Loucy (cell line): ENCODE results near the gene ANO10.

Source experiments
- H2AFZ ChIP-seq: fragments of 200-600 bp; sonication (generic); 2 replicates; pipeline ENCODE4 v1.6.0; 2016; ENCODE audit warnings: antibody characterized with exemption, mild to moderate bottlenecking, low read length, moderate library complexity
- H3F3A ChIP-seq: fragments of 200-600 bp; 2 replicates; pipeline ENCODE4 v1.6.0; 2016; ENCODE audit warnings: antibody characterized with exemption, low read depth, mild to moderate bottlenecking
- H3K27me3 ChIP-seq: fragments of 200-600 bp; sonication (generic); 2 replicates; pipeline ENCODE4 v1.6.1; 2014; ENCODE audit warnings: low read length, mild to moderate bottlenecking; ENCODE audit not compliant: insufficient read depth, poor library complexity, severe bottlenecking
- H3K36me3 ChIP-seq: fragments of 200-600 bp; sonication (generic); 2 replicates; pipeline ENCODE4 v1.6.1; 2016; ENCODE audit warnings: low read length; ENCODE audit not compliant: insufficient read depth
- H3K4me1 ChIP-seq: fragments of 200-600 bp; sonication (generic); 2 replicates; pipeline ENCODE4 v1.5.1; 2014; ENCODE audit warnings: low read length, mild to moderate bottlenecking; ENCODE audit not compliant: insufficient read depth, poor library complexity, severe bottlenecking
- H3K4me2 ChIP-seq: fragments of 200-600 bp; sonication (generic); 2 replicates; pipeline ENCODE4 v1.6.0; 2014; ENCODE audit warnings: antibody characterized with exemption, low read length, low read depth, mild to moderate bottlenecking; ENCODE audit not compliant: poor library complexity, severe bottlenecking
- H3K4me3 ChIP-seq: fragments of 200-600 bp; sonication (generic); 2 replicates; pipeline ENCODE4 v1.5.1; 2014; ENCODE audit warnings: low read length, mild to moderate bottlenecking, mixed read lengths; ENCODE audit not compliant: poor library complexity, severe bottlenecking
- H3K79me2 ChIP-seq: fragments of 200-600 bp; sonication (generic); 2 replicates; pipeline ENCODE4 v1.6.1; 2014; ENCODE audit warnings: low read length; ENCODE audit not compliant: insufficient read depth
- H3K9ac ChIP-seq: fragments of 200-600 bp; sonication (generic); 2 replicates; pipeline ENCODE4 v1.6.0; 2014; ENCODE audit warnings: mild to moderate bottlenecking, low read depth, low read length, moderate library complexity; ENCODE audit not compliant: poor library complexity, severe bottlenecking
- H3K9me2 ChIP-seq: fragments of 200-600 bp; sonication (generic); replicated peaks from 2 replicates; pipeline ENCODE4 v1.6.1; 2016; ENCODE audit warnings: low read depth, low read length, mixed read lengths
- H3K9me3 ChIP-seq: fragments of 200-600 bp; sonication (generic); 2 replicates; pipeline ENCODE4 v1.6.1; 2014; ENCODE audit warnings: mild to moderate bottlenecking, antibody characterized with exemption, low read length, low read depth; ENCODE audit not compliant: insufficient read depth
- H4K20me1 ChIP-seq: fragments of 200-600 bp; sonication (generic); 2 replicates; pipeline ENCODE4 v1.6.0; 2014; ENCODE audit warnings: antibody characterized with exemption, low read length, mild to moderate bottlenecking; ENCODE audit not compliant: insufficient read depth, poor library complexity, severe bottlenecking
- EZH2phosphoT487 ChIP-seq: fragments of 200-600 bp; IDR thresholded peaks from 2 replicates; pipeline ENCODE4 v1.6.1; 2018; ENCODE audit warnings: antibody characterized with exemption, mild to moderate bottlenecking, moderate library complexity, borderline replicate concordance
- TF ChIP-seq, protein P1 (sequence below): fragments of 200-600 bp; sonication (generic); conservative IDR thresholded peaks from 2 replicates; pipeline ENCODE4 v1.5.1; 2014; ENCODE audit warnings: mild to moderate bottlenecking, antibody characterized with exemption, low read length

The ANO10 gene

DNA sequence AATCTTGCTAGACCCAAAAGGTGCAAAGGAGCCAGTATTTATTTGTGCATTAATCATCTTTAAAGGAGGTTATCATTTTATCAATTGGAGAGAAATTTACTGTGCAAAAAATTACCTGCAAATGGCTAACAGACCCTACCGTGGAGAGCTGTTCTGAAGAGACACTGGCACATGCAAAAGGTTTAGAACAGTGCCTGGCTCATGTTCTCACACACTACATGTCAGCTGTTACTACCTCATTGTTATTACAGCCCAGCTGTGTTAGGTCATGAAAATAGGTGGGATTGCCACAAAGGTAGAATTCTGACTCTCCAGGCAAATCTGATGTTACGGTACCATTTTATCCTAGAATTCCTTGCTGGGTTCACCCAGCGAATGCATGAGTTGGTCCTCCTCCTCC is 198.2 kb downstream of the ANO10 start:
- Histone ChIP-seq H2AFZ (no peak overlapping the region), H3K36me3 (no peaks in the 10 kb centered on the region), H3K27me3 (no peaks in the 10 kb centered on the region), H3K79me2 (no peaks in the 10 kb centered on the region), H3K9me3 (0 out of 2 replicates have a peak, but pooled peaks cover 4% of the 10 kb centered on the region), H4K20me1 (no peaks in the 10 kb centered on the region), H3K4me1 (no peaks in the 10 kb centered on the region), H3K4me3 (no peak overlapping the region), H3K9ac (no peak overlapping the region), H3F3A (no peaks in the 10 kb centered on the region), H3K4me2 (no peak overlapping the region), H3K9me2 (no peaks in the 10 kb centered on the region)
- TF ChIP-seq, protein P1, sequence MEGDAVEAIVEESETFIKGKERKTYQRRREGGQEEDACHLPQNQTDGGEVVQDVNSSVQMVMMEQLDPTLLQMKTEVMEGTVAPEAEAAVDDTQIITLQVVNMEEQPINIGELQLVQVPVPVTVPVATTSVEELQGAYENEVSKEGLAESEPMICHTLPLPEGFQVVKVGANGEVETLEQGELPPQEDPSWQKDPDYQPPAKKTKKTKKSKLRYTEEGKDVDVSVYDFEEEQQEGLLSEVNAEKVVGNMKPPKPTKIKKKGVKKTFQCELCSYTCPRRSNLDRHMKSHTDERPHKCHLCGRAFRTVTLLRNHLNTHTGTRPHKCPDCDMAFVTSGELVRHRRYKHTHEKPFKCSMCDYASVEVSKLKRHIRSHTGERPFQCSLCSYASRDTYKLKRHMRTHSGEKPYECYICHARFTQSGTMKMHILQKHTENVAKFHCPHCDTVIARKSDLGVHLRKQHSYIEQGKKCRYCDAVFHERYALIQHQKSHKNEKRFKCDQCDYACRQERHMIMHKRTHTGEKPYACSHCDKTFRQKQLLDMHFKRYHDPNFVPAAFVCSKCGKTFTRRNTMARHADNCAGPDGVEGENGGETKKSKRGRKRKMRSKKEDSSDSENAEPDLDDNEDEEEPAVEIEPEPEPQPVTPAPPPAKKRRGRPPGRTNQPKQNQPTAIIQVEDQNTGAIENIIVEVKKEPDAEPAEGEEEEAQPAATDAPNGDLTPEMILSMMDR: no peak
- TF ChIP-seq EZH2phosphoT487: no peak

DNA sequence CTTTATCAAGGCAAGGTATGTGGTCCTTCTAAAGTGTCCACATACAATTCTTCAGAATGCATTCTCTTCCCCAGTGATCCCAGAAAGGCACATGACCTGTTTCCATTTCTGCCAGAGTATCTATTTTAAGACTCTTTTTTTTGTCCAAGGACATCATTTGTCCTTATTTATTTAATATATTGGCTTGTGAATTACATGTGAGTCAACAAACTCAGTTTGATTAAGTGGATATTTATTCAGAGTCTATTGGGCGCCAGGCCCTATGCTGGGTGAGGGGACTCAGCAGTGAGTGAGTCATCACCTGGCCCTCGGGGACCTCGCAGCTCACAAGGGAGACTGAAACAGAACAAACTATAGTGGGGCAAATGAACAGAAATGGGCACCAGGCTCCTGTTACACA is 198.7 kb downstream of the ANO10 start:
- no peaks in the 10 kb centered on the region for H4K20me1 ChIP-seq
- H3K27me3 ChIP-seq: no peaks in the 10 kb centered on the region
- no peak overlapping the region for H3K4me2 ChIP-seq
- H3K36me3 ChIP-seq: no peaks in the 10 kb centered on the region
- H3K9me3 ChIP-seq: 0 out of 2 replicates have a peak, but pooled peaks cover 4% of the 10 kb centered on the region
- H2AFZ ChIP-seq: no peak overlapping the region
- H3F3A ChIP-seq: no peaks in the 10 kb centered on the region
- no peak overlapping the region for H3K4me3 ChIP-seq
- TF ChIP-seq, protein P1: no peak
- TF ChIP-seq EZH2phosphoT487: no peak
- H3K79me2 ChIP-seq: no peaks in the 10 kb centered on the region
- H3K4me1 ChIP-seq: no peaks in the 10 kb centered on the region
- H3K9ac ChIP-seq: no peak overlapping the region
- no peaks in the 10 kb centered on the region for H3K9me2 ChIP-seq

DNA sequence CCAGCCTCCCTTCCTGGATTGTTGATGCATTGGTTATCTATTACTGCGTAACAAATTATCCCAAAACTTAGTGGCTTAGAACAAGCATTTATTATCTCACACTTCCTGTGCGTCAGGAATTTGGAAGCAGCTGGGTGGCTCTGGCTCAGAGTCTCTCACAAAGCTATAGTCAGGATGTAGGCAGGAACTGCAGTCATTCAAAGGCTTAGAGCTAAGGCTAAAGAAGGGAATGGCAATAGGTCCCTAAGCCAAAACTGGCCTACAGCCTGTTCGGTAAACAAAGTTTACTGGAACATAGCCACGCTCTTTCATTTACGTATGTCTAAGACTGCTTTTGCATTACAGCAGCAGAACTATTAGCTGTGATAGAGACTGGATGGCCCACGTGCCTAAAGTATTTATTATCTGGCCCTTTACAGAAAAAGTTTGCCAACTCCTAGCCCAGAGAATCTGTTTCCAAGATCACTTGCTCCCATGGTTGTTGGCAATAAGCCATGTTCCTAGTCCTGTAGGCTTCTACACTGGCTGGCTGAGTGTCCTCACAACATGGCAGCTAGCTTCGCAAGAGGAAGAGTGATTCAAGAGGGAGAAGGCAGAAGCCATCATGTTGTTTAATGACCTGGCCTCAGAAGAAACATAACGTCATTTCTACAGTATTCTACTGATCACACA is 203.1 kb downstream of the ANO10 start:
- TF ChIP-seq, protein P1: no peak
- no peak for TF ChIP-seq EZH2phosphoT487
- Histone ChIP-seq H3K36me3 (no peaks in the 10 kb centered on the region), H3K9ac (no peak overlapping the region), H3K4me2 (no peak overlapping the region), H3F3A (no peaks in the 10 kb centered on the region), H3K4me1 (peaks cover 3% of the 10 kb centered on the region), H2AFZ (no peak overlapping the region), H3K79me2 (no peaks in the 10 kb centered on the region), H3K9me2 (no peaks in the 10 kb centered on the region), H3K4me3 (no peak overlapping the region), H3K9me3 (no peaks in the 10 kb centered on the region), H3K27me3 (no peaks in the 10 kb centered on the region), H4K20me1 (no peaks in the 10 kb centered on the region)
